HCT116 (cell line): ENCODE results near the gene PI4K2A. TPM values are rescaled to one million over a fixed set of nuclear protein-coding genes. Genes with fewer than 3 reads are reported as not detected.

Source experiments
- ATAC-seq: fragments of 200-7000 bp; cut with Tn5 transposase; 2 replicates; pipeline ENCODE4 v1.9.1; 2020; ENCODE audit warnings: mild to moderate bottlenecking, moderate library complexity
- BruUV-seq: library from RNA; stranded (reverse); fragments of 400-500 nt; replicated peaks from 2 replicates; lab custom pipeline; 2021; lab: Mats Ljungman, UMichigan
- CTCF ChIA-PET: fragments of 300-600 bp; sonication (Branson Sonifier 250); formaldehyde crosslinking; loops from one replicate; lab custom pipeline; 2021; ENCODE audit warnings: antibody characterized with exemption; lab: Charles Lee
- POLR2A ChIA-PET: fragments of 300-600, 350-600 bp; sonication (Branson Sonifier 250); formaldehyde crosslinking; loops from one replicate; lab custom pipeline; 2021; ENCODE audit warnings: antibody characterized with exemption; lab: Charles Lee
- RAD21 ChIA-PET, 2 experiments: fragments of 300-600 bp; sonication (Branson Sonifier 250); formaldehyde crosslinking; loops; one replicate each; lab custom pipeline; 2023; ENCODE audit warnings: low total read pairs in 2 of 2; ENCODE audit not compliant: uncharacterized antibody in 2 of 2, unreplicated experiment in 2 of 2, low non-redundant PET in 1 of 2; lab: Charles Lee
- DNase-seq: peaks from one replicate; pipeline ENCODE4 v3.0.0-alpha.2; 2010; ENCODE audit warnings: low read depth, low spot score
- H2AFZ ChIP-seq: fragments of 200-600 bp; shearing (Covaris generic), sonication (generic); 2 replicates; pipeline ENCODE4 v1.6.1; 2017; ENCODE audit warnings: low read depth, mixed run types, mixed read lengths, antibody characterized with exemption, low read length; ENCODE audit not compliant: poor library complexity, severe bottlenecking
- H3K27ac ChIP-seq: 2 replicates; pipeline ENCODE4 v1.5.1; 2012; ENCODE audit warnings: low read depth, low read length
- H3K27me3 ChIP-seq: fragments of 200-600 bp; sonication (generic); 2 replicates; pipeline ENCODE4 v1.6.1; 2016; ENCODE audit warnings: mixed run types, low read length, mixed read lengths; ENCODE audit not compliant: insufficient read depth
- H3K36me3 ChIP-seq, 2 experiments: fragments of 200-500 bp in 1 of 2; fragments of 200-600 bp in 1 of 2; sonication (Bioruptor generic) in 1 of 2; sonication (generic) in 1 of 2; 2 replicates each; pipeline versions ENCODE4 v1.5.1 to v1.6.1; 2014 to 2016; ENCODE audit warnings: low read length in 2 of 2, inconsistent platforms in 1 of 2, mixed read lengths in 1 of 2, mixed run types in 1 of 2; ENCODE audit not compliant: insufficient read depth in 2 of 2, control insufficient read depth in 1 of 2
- H3K4me1 ChIP-seq, 2 experiments: fragments of 200-600 bp in 1 of 2; sonication (generic) in 1 of 2; 2 replicates each; pipeline versions ENCODE4 v1.5.1 to v1.6.1; 2012 to 2017; ENCODE audit warnings: low read length in 2 of 2, inconsistent platforms in 1 of 2, mild to moderate bottlenecking in 1 of 2, mixed read lengths in 1 of 2, mixed run types in 1 of 2, moderate library complexity in 1 of 2; ENCODE audit not compliant: insufficient read depth in 2 of 2, control insufficient read depth in 1 of 2
- H3K4me2 ChIP-seq: fragments of 200-600 bp; sonication (generic); 2 replicates; pipeline ENCODE4 v1.6.1; 2017; ENCODE audit warnings: mixed run types, low read length, mixed read lengths
- H3K4me3 ChIP-seq, 2 experiments: fragments of 200-600 bp in 1 of 2; sonication (generic) in 1 of 2; replicated peaks in 1 of 2; 2 replicates each; pipeline ENCODE4 v1.5.1; 2011 to 2016; ENCODE audit warnings: low read length in 2 of 2, control low read depth in 1 of 2, low read depth in 1 of 2, mild to moderate bottlenecking in 1 of 2, mixed read lengths in 1 of 2, mixed run types in 1 of 2
- H3K79me2 ChIP-seq: fragments of 200-600 bp; sonication (generic); 2 replicates; pipeline ENCODE4 v1.6.1; 2017; ENCODE audit warnings: mild to moderate bottlenecking, mixed run types, low read length, moderate library complexity, mixed read lengths; ENCODE audit not compliant: insufficient read depth
- H3K9ac ChIP-seq: fragments of 200-600 bp; sonication (generic); 2 replicates; pipeline ENCODE4 v1.6.1; 2016; ENCODE audit warnings: low read length, mixed read lengths
- H3K9me2 ChIP-seq: fragments of 200-600 bp; sonication (generic), shearing (Covaris generic); 2 replicates; pipeline ENCODE4 v1.6.1; 2017; ENCODE audit warnings: mixed run types, mild to moderate bottlenecking, moderate library complexity; ENCODE audit not compliant: insufficient read depth
- H3K9me3 ChIP-seq, 2 experiments: fragments of 200-500 bp in 1 of 2; fragments of 200-600 bp in 1 of 2; sonication (Bioruptor generic) in 1 of 2; sonication (generic) in 1 of 2; 2 replicates each; pipeline ENCODE4 v1.6.1; 2014 to 2017; ENCODE audit warnings: low read length in 2 of 2, mixed read lengths in 2 of 2, inconsistent platforms in 1 of 2, low read depth in 1 of 2, mild to moderate bottlenecking in 1 of 2, mixed run types in 1 of 2, moderate library complexity in 1 of 2; ENCODE audit not compliant: control insufficient read depth in 1 of 2, insufficient read depth in 1 of 2
- H4K20me1 ChIP-seq: fragments of 200-600 bp; sonication (generic), shearing (Covaris generic); 2 replicates; pipeline ENCODE4 v1.6.1; 2017; ENCODE audit warnings: mixed run types, mild to moderate bottlenecking, moderate library complexity; ENCODE audit not compliant: insufficient read depth
- CEBPB ChIP-seq: IDR thresholded peaks from 2 replicates; pipeline ENCODE4 v1.6.1; 2012; ENCODE audit warnings: low read depth
- CTCF ChIP-seq, 3 experiments: fragments of 200-600 bp in 1 of 3; sonication (generic) in 1 of 3; IDR thresholded peaks in 2 of 3; conservative IDR thresholded peaks in 1 of 3; 2 replicates each; pipeline ENCODE4 v1.5.1; 2012 to 2017; ENCODE audit warnings: low read depth in 2 of 3, low read length in 2 of 3, antibody characterized with exemption in 1 of 3, borderline replicate concordance in 1 of 3, control low read depth in 1 of 3, mild to moderate bottlenecking in 1 of 3, mixed read lengths in 1 of 3, mixed run types in 1 of 3, moderate library complexity in 1 of 3; ENCODE audit not compliant: insufficient read depth in 1 of 3
- EGR1 ChIP-seq: IDR thresholded peaks from 2 replicates; pipeline ENCODE4 v1.6.1; 2012; ENCODE audit warnings: low read depth
- EZH2 ChIP-seq: fragments of 200-600 bp; sonication (generic); IDR thresholded peaks from 2 replicates; pipeline ENCODE4 v1.6.1; 2017; ENCODE audit warnings: antibody characterized with exemption, mixed run types
- FOSL1 ChIP-seq: IDR thresholded peaks from 2 replicates; pipeline ENCODE4 v1.6.1; 2012; ENCODE audit warnings: low read depth
- POLR2A ChIP-seq: IDR thresholded peaks from 2 replicates; pipeline ENCODE4 v1.7.0; 2011; ENCODE audit warnings: borderline replicate concordance; ENCODE audit not compliant: insufficient read depth, insufficient read length; ENCODE audit errors: extremely low read depth
- POLR2AphosphoS5 ChIP-seq: IDR thresholded peaks from 2 replicates; pipeline ENCODE4 v1.6.1; 2011; ENCODE audit warnings: mild to moderate bottlenecking, low read depth, low read length, moderate library complexity
- RAD21 ChIP-seq: IDR thresholded peaks from 2 replicates; pipeline ENCODE4 v1.6.1; 2012; ENCODE audit warnings: low read depth, mild to moderate bottlenecking
- SP1 ChIP-seq: IDR thresholded peaks from 2 replicates; pipeline ENCODE4 v1.6.1; 2012; ENCODE audit warnings: low read depth
- YY1 ChIP-seq: IDR thresholded peaks from 2 replicates; pipeline ENCODE4 v1.6.1; 2011; ENCODE audit warnings: low read length, low read depth, moderate library complexity, mild to moderate bottlenecking; ENCODE audit not compliant: insufficient replicate concordance; ENCODE audit errors: extremely low read depth
- ZNF274 ChIP-seq: fragments of 200-500 bp; sonication (Bioruptor generic); IDR thresholded peaks from 2 replicates; pipeline ENCODE4 v1.6.1; 2014; ENCODE audit warnings: mild to moderate bottlenecking, low read depth, low read length, inconsistent platforms
- intact Hi-C: fragments of 100-400 bp; cut with micrococcal nuclease; formaldehyde crosslinking; loops from 2 replicates; pipeline ENCODE4 v1.10.0; 2022
- total RNA-seq: library from RNA; stranded (reverse); gene quantifications from one replicate; pipeline ENCODE4 v1.2.1, GENCODE V29; 2021; ENCODE audit not compliant: unreplicated experiment
- TF ChIP-seq, protein P1 (sequence below): IDR thresholded peaks from 2 replicates; pipeline ENCODE4 v1.6.1; 2011; ENCODE audit warnings: mild to moderate bottlenecking, low read length, moderate library complexity; ENCODE audit not compliant: insufficient replicate concordance; ENCODE audit errors: extremely low read depth
- TF ChIP-seq, protein P2 (sequence below): IDR thresholded peaks from 2 replicates; pipeline ENCODE4 v1.6.1; 2012; ENCODE audit warnings: low read depth
- TF ChIP-seq, protein P3 (sequence below): IDR thresholded peaks from 2 replicates; pipeline ENCODE4 v1.6.1; 2012
- TF ChIP-seq, protein P4 (sequence below): IDR thresholded peaks from 2 replicates; pipeline ENCODE4 v1.6.1; 2012

PI4K2A gene
- total RNA-seq, 1 experiment from 2014 or later, result 20.0 TPM

- no peak for ATAC-seq
- TF ChIP-seq, protein P1, sequence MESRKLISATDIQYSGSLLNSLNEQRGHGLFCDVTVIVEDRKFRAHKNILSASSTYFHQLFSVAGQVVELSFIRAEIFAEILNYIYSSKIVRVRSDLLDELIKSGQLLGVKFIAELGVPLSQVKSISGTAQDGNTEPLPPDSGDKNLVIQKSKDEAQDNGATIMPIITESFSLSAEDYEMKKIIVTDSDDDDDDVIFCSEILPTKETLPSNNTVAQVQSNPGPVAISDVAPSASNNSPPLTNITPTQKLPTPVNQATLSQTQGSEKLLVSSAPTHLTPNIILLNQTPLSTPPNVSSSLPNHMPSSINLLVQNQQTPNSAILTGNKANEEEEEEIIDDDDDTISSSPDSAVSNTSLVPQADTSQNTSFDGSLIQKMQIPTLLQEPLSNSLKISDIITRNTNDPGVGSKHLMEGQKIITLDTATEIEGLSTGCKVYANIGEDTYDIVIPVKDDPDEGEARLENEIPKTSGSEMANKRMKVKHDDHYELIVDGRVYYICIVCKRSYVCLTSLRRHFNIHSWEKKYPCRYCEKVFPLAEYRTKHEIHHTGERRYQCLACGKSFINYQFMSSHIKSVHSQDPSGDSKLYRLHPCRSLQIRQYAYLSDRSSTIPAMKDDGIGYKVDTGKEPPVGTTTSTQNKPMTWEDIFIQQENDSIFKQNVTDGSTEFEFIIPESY, result no peak
- TF ChIP-seq YY1 (no peak), RAD21 (no peak), EZH2 (no peak), SP1 (no peak), CEBPB (no peak), EGR1 (no peak), POLR2AphosphoS5 (no peak), POLR2A (no peak), ZNF274 (no peak), FOSL1 (no peak), CTCF (IDR thresholded peaks at IDR 0.05 in 2 of 3, conservative IDR thresholded peaks at IDR 0.05 in 1 of 3; ENCODE audit: borderline replicate concordance in 1 of 3, insufficient read depth in 1 of 3, low read depth in 2 of 3, low read length in 2 of 3) (no peak)
- TF ChIP-seq, protein P2, sequence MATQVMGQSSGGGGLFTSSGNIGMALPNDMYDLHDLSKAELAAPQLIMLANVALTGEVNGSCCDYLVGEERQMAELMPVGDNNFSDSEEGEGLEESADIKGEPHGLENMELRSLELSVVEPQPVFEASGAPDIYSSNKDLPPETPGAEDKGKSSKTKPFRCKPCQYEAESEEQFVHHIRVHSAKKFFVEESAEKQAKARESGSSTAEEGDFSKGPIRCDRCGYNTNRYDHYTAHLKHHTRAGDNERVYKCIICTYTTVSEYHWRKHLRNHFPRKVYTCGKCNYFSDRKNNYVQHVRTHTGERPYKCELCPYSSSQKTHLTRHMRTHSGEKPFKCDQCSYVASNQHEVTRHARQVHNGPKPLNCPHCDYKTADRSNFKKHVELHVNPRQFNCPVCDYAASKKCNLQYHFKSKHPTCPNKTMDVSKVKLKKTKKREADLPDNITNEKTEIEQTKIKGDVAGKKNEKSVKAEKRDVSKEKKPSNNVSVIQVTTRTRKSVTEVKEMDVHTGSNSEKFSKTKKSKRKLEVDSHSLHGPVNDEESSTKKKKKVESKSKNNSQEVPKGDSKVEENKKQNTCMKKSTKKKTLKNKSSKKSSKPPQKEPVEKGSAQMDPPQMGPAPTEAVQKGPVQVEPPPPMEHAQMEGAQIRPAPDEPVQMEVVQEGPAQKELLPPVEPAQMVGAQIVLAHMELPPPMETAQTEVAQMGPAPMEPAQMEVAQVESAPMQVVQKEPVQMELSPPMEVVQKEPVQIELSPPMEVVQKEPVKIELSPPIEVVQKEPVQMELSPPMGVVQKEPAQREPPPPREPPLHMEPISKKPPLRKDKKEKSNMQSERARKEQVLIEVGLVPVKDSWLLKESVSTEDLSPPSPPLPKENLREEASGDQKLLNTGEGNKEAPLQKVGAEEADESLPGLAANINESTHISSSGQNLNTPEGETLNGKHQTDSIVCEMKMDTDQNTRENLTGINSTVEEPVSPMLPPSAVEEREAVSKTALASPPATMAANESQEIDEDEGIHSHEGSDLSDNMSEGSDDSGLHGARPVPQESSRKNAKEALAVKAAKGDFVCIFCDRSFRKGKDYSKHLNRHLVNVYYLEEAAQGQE, result no peak
- TF ChIP-seq, protein P3, sequence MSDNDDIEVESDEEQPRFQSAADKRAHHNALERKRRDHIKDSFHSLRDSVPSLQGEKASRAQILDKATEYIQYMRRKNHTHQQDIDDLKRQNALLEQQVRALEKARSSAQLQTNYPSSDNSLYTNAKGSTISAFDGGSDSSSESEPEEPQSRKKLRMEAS, result no peak
- TF ChIP-seq, protein P4, sequence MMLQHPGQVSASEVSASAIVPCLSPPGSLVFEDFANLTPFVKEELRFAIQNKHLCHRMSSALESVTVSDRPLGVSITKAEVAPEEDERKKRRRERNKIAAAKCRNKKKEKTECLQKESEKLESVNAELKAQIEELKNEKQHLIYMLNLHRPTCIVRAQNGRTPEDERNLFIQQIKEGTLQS, result no peak
Observed at GRCh38 chr10:97723001-97723400, 82.5 kb downstream of the PI4K2A start.

More at GRCh38 chr10:97723001-97723400, 82.5 kb downstream of the PI4K2A start:
- Histone ChIP-seq H3K79me2 (no peaks in the 10 kb centered on the region), H2AFZ (no peak overlapping the region), H3K27ac (no peak overlapping the region), H3K4me3 (no peak overlapping the region), H4K20me1 (no peaks in the 10 kb centered on the region), H3K27me3 (no peaks in the 10 kb centered on the region), H3K4me2 (no peak overlapping the region), H3K4me1 (peaks cover 21 to 30% of the 10 kb centered on the region in 2 experiments), H3K9me2 (no peaks in the 10 kb centered on the region), H3K9me3 (no peaks in the 10 kb centered on the region), H3K9ac (no peak overlapping the region), H3K36me3 (peaks cover 0 to 2% of the 10 kb centered on the region in 2 experiments; a peak in 1 of 4 replicates)
- ChIA-PET RAD21 (interaction anchor here in 1 of 2 experiments (1.6 kb wide), 1 partner anchor 14 kb away, joined by 6 read pairs; no protein-coding TSS in a partner anchor), POLR2A (interaction anchor here (2.1 kb wide), 1 partner anchor 9 kb away, joined by 12 read pairs; the partner anchor contains the start of gene MARVELD1), CTCF (interaction anchor here (2.1 kb wide), 1 partner anchor 13 kb away, joined by 9 read pairs; no protein-coding TSS in a partner anchor)
- DNase-seq, result no peak
- intact Hi-C loops, result no loop called here
- no TSS peak for BruUV-seq
